ENCODE results near the gene CLDN12. TPM values are rescaled to one million over a fixed set of nuclear protein-coding genes. Genes with fewer than 3 reads are reported as not detected.

CLDN12 gene
- total RNA-seq, result 7.1 and 7.2 TPM in 2 replicates

DNA sequence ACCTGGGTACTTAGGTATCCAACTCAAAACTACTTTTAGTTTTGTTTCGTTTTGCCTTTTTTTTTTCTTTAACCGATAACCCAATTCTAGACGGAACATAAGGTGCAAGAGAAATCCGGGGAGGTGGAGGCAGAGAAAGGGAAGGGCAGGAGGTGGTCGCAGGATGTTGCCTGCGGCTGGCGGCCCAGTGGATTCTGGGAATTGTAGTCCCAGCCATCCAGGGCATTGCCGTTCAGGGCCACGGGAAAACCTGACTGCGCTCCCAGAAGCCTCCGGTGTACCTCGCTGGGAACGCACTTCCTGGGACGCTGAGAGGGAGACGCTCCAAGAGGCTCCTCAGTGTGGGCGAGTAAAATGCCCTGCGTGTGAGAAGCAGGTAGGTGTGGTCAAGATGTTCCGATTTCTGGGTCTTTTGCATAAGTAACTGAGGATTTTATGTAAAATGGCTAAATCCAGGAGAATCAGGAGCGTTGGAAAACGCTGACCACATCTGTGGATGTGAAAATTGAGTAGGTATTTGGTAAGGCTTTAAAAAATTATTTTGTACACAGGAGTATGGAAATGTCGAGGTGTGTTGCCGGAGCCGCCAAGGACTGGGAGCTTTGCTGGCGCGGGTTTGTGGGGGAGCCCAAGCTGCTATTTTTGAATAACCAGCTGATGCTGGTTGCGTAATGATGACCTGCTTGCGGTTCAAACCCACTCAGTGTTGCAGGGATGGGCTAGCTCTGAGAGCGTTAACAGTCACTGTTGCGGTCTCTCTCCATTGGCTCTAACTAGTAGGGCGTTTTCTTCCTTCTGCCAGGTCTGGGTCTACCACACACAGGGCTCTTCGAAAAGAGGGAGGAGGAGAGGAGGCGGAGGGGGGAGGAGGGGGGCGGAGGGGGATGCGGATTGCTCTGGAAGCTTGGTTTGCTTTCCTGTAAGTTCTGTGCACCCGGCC, at the start of gene CLDN12:
CLDN12 (plus strand) TSS at position 288 of the 940 bp plus-strand sequence. CDS start 9,216 bp downstream, outside the sequence.
- H3K36me3 Mint-ChIP-seq (ENCODE audit: low read depth), result peaks cover 10% of the 10 kb centered on the region
- peak within 1 kb of the TSS; percentile 97 for H3K4me3 Mint-ChIP-seq (ENCODE audit: low read depth)
- intact Hi-C loops (cut with micrococcal nuclease), result loop anchor here (1.0 to 5.0 kb wide), 3 partner anchors 22 to 156 kb away; partner anchors contain the start of genes CFAP69 and GTPBP10
- peaks cover 8% of the 10 kb centered on the region for H3K9me3 Mint-ChIP-seq
- H3K4me1 Mint-ChIP-seq (ENCODE audit: low read depth), result peaks cover 21% of the 10 kb centered on the region
- DNase-seq (ENCODE audit: low spot score), result peak; percentile 68
- H3K27me3 Mint-ChIP-seq (ENCODE audit: low read depth), result peaks cover 20% of the 10 kb centered on the region
- H3K27ac Mint-ChIP-seq, result peak within 1 kb of the TSS; percentile 92

DNA sequence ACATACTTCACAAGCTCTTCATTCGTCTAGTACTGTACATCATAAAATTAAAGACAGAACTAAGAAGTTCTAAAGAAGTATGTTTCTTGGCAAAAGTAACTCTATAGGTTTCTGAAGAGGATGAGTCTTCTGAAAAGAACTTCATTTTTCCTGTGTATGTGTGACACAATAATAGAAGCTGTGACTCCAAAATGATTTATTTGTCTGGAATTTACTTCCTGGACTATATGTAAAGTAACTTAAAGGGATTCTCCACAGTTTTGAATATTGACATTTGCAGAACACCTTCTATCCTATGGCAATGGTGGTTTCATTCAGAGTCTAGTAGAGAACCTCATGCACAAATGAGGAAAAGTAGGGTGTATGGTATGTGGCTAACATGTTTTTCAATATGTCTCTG, 19.8 kb upstream of the CLDN12 start:
- H3K27me3 Mint-ChIP-seq (ENCODE audit: low read depth), result no peaks in the 10 kb centered on the region
- peaks cover 4% of the 10 kb centered on the region for H3K4me1 Mint-ChIP-seq (ENCODE audit: low read depth)
- no peak for DNase-seq (ENCODE audit: low spot score)
- no peak overlapping the region for H3K4me3 Mint-ChIP-seq (ENCODE audit: low read depth)
- H3K9me3 Mint-ChIP-seq, result no peaks in the 10 kb centered on the region
- peaks cover 72% of the 10 kb centered on the region for H3K36me3 Mint-ChIP-seq (ENCODE audit: low read depth)
- H3K27ac Mint-ChIP-seq, result no peak overlapping the region
- intact Hi-C loops (cut with micrococcal nuclease), result no loop called here

DNA sequence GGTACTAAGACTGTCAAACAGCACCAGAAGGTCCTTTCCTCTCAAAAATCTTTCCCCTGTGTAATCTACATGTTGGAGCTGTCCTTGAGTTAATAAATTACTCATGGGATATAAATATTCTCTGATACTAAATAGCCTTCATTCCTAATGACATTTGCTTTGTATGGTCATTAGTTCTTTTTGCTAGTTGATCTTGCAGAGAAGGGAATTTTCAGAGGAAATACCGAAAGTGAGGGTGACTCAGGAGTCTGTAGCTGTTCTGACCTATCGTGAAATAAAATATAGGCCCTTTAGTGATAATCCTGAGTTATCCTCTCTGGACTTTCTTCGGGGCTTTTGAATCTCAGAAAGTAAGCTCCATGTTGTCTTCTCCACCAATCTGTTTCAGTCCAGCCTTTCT, 19.4 kb upstream of the CLDN12 start:
- H3K27ac Mint-ChIP-seq, result no peak overlapping the region
- no peak overlapping the region for H3K4me3 Mint-ChIP-seq (ENCODE audit: low read depth)
- intact Hi-C loops (cut with micrococcal nuclease), result no loop called here
- no peaks in the 10 kb centered on the region for H3K27me3 Mint-ChIP-seq (ENCODE audit: low read depth)
- DNase-seq (ENCODE audit: low spot score), result no peak
- H3K4me1 Mint-ChIP-seq (ENCODE audit: low read depth), result peaks cover 4% of the 10 kb centered on the region
- H3K36me3 Mint-ChIP-seq (ENCODE audit: low read depth), result peaks cover 71% of the 10 kb centered on the region
- H3K9me3 Mint-ChIP-seq, result no peaks in the 10 kb centered on the region

DNA sequence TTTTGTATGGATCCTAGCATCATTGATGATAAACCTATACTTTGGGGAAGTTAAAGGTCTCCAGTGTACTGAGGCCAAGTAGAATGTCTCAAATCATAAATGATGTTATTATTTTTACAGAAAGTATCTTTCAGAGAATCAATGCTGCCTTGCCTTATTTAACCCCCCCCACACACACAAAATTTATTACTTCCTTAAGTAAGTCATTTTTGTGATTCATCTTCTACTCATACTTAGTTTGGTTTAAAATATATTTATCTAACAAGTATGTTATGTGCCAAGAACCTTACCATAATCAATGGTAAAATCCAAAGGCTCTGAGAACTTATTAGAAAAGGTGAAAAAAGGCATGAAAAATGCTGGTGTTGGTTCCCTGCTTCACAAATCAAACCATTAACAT, 18.8 kb upstream of the CLDN12 start:
- Mint-ChIP-seq H3K4me3 (ENCODE audit: low read depth) (no peak overlapping the region), H3K27me3 (ENCODE audit: low read depth) (no peaks in the 10 kb centered on the region), H3K4me1 (ENCODE audit: low read depth) (peaks cover 4% of the 10 kb centered on the region), H3K27ac (no peak overlapping the region), H3K36me3 (ENCODE audit: low read depth) (peaks cover 68% of the 10 kb centered on the region), H3K9me3 (no peaks in the 10 kb centered on the region)
- DNase-seq (ENCODE audit: low spot score), result no peak
- intact Hi-C loops (cut with micrococcal nuclease), result no loop called here

DNA sequence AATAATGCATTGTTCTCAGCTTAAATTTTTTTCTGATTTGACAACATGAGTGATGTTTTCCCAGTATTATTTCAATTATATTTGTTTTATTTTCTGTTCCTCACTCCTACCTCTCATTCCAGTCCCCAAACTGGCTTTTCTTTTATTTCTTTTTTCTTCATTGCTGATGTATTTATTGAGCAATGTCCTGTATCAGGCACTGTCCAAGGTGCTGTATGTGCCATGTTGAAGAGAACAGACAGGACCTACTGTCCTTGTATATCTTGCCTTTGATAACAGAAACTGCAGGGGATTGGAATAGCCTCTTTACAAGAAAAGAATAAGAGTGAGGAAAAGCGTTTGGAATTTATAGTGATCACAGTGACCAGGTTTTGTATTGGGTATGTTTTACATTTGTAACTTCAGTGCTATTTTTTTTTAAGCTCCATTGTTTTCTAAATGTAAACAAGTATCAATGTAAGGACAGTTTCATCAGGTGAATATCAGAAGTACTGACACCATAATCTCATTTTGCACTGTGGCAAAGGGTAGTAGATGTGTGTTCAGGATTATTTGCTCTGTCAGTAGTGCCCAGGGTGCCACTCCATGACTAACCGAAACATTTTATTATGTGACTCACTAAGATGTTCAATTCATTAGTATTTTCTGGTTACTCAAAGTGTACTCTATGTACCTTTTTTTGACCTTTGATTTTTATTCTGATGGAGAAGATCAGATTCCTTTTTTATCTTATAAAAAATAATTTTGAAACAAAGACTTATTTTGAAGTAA, 15.6 kb upstream of the CLDN12 start:
- no peak overlapping the region for H3K27ac Mint-ChIP-seq
- H3K9me3 Mint-ChIP-seq, result no peaks in the 10 kb centered on the region
- H3K27me3 Mint-ChIP-seq (ENCODE audit: low read depth), result no peaks in the 10 kb centered on the region
- no peak overlapping the region for H3K4me3 Mint-ChIP-seq (ENCODE audit: low read depth)
- peaks cover 50% of the 10 kb centered on the region for H3K36me3 Mint-ChIP-seq (ENCODE audit: low read depth)
- peaks cover 4% of the 10 kb centered on the region for H3K4me1 Mint-ChIP-seq (ENCODE audit: low read depth)
- DNase-seq (ENCODE audit: low spot score), result no peak
- intact Hi-C loops (cut with micrococcal nuclease), result no loop called here

DNA sequence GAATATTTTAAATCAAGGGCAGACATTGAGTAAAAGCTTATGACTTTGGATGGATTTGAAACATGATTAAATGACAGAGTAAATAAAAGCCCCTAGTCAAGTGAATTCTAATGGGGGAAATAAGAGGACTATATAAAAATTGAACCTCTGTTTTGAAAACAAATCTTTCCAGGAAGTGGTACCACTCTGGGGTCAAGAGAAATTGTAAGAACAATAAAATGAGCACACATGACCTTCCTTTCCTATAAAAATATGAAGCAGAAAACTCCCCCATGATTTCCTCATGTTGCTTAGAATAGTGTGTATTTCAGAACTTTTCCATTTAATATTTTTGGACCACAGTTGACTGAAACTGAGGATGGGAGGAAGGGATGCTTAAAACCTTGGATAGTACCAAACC, 12.3 kb upstream of the CLDN12 start:
- Mint-ChIP-seq H3K36me3 (ENCODE audit: low read depth) (peaks cover 24% of the 10 kb centered on the region), H3K27me3 (ENCODE audit: low read depth) (no peaks in the 10 kb centered on the region), H3K27ac (no peak overlapping the region), H3K4me1 (ENCODE audit: low read depth) (peaks cover 1% of the 10 kb centered on the region), H3K9me3 (no peaks in the 10 kb centered on the region), H3K4me3 (ENCODE audit: low read depth) (no peak overlapping the region)
- DNase-seq (ENCODE audit: low spot score), result no peak
- intact Hi-C loops (cut with micrococcal nuclease), result no loop called here

DNA sequence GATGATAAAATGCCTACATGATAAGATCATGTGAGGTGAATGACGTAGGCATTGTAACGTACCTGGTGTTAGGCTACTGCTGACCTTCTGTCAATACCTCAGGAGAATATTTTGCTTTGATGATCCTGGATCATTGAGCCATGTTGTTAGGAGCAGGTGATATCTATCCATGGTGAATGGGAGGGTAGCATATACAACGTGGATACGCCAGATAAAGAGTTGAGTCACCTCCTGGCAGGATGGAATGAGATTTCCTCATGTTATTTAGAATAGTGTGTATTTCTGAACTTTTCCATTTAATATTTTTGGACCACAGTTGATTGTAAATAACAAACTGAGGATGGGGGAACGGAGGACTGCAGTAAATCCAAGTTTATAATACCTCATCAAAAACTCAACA, 11.8 kb upstream of the CLDN12 start:
- peaks cover 1% of the 10 kb centered on the region for H3K4me1 Mint-ChIP-seq (ENCODE audit: low read depth)
- intact Hi-C loops (cut with micrococcal nuclease), result no loop called here
- no peak overlapping the region for H3K27ac Mint-ChIP-seq
- DNase-seq (ENCODE audit: low spot score), result no peak
- no peaks in the 10 kb centered on the region for H3K9me3 Mint-ChIP-seq
- no peaks in the 10 kb centered on the region for H3K27me3 Mint-ChIP-seq (ENCODE audit: low read depth)
- H3K36me3 Mint-ChIP-seq (ENCODE audit: low read depth), result peaks cover 19% of the 10 kb centered on the region
- H3K4me3 Mint-ChIP-seq (ENCODE audit: low read depth), result no peak overlapping the region

DNA sequence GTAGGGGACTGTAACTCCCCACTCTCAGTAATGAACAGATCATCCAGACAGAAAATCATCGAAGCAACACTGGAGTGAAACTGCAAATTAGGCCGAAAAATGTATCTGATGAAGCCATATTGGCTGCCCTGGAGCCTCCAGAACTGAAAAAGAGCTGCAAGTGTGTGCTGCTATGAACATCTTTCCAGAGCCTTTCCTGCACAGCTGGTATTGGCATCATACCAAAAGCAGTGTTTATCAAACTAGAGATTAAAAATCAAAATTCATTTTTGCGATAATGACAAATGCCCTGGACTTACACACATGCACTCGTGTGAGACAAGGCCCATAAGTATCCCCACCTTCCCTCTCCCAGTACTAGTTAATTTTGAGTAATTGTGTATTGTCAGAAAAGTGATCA, 6.8 kb upstream of the CLDN12 start:
- H3K4me1 Mint-ChIP-seq (ENCODE audit: low read depth), result no peaks in the 10 kb centered on the region
- intact Hi-C loops (cut with micrococcal nuclease), result no loop called here
- H3K9me3 Mint-ChIP-seq, result peaks cover 12% of the 10 kb centered on the region
- H3K27ac Mint-ChIP-seq, result no peak overlapping the region
- H3K4me3 Mint-ChIP-seq (ENCODE audit: low read depth), result no peak overlapping the region
- H3K36me3 Mint-ChIP-seq (ENCODE audit: low read depth), result peaks cover 3% of the 10 kb centered on the region
- peaks cover 15% of the 10 kb centered on the region for H3K27me3 Mint-ChIP-seq (ENCODE audit: low read depth)
- DNase-seq (ENCODE audit: low spot score), result no peak

DNA sequence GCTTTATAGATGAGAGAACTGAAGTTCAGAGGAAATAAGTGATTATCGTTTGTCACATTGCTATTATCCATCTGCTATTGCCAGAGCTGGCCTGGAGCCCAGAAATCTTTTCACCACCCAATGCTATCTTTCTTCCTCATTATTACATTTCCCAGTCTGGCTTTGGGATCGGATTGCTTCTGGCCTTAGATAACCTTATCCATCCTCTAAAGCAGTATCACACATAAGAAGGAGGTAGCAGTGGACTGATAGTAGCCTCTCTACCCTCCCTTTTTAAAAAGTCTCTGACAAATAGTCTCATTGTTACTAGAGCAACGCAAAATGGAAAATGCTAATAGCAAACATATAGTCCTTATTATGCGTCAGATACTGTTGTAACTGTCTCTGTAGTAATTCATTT, 1.3 kb upstream of the CLDN12 start:
- no peak overlapping the region for H3K4me3 Mint-ChIP-seq (ENCODE audit: low read depth)
- peaks cover 21% of the 10 kb centered on the region for H3K4me1 Mint-ChIP-seq (ENCODE audit: low read depth)
- H3K9me3 Mint-ChIP-seq, result peaks cover 12% of the 10 kb centered on the region
- H3K36me3 Mint-ChIP-seq (ENCODE audit: low read depth), result peaks cover 6% of the 10 kb centered on the region
- DNase-seq (ENCODE audit: low spot score), result no peak
- no peak overlapping the region for H3K27ac Mint-ChIP-seq
- H3K27me3 Mint-ChIP-seq (ENCODE audit: low read depth), result peaks cover 20% of the 10 kb centered on the region
- intact Hi-C loops (cut with micrococcal nuclease), result loop anchor here (5.0 kb wide), 1 partner anchor 155 kb away; the partner anchor contains the start of gene CFAP69

DNA sequence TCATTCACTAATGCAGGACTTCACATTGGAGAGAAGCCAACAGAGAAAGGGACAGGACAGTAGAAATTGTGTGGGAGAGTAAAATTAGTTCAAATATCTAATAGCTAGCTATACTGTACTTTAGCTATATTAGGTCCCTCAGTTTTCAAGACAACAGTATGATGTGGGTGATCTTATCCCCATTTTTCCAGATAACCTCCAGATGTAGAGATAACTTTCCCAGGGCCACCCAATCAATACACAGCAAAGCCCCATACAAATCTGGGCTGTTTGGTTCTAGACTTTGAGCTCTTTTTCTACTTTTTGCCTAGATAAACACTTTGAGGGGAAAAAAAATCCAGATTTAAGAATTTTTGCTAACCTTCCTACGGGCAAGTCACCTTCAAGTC, 482 bp upstream of the CLDN12 start:
- intact Hi-C loops (cut with micrococcal nuclease), result loop anchor here (1.0 to 5.0 kb wide), 3 partner anchors 23 to 155 kb away; partner anchors contain the start of genes CFAP69 and GTPBP10
- peaks cover 12% of the 10 kb centered on the region for H3K9me3 Mint-ChIP-seq
- peaks cover 20% of the 10 kb centered on the region for H3K27me3 Mint-ChIP-seq (ENCODE audit: low read depth)
- H3K27ac Mint-ChIP-seq, result peak overlapping the region; percentile 92
- peaks cover 9% of the 10 kb centered on the region for H3K36me3 Mint-ChIP-seq (ENCODE audit: low read depth)
- peak overlapping the region; percentile 97 for H3K4me3 Mint-ChIP-seq (ENCODE audit: low read depth)
- H3K4me1 Mint-ChIP-seq (ENCODE audit: low read depth), result peaks cover 21% of the 10 kb centered on the region
- no peak for DNase-seq (ENCODE audit: low spot score)

DNA sequence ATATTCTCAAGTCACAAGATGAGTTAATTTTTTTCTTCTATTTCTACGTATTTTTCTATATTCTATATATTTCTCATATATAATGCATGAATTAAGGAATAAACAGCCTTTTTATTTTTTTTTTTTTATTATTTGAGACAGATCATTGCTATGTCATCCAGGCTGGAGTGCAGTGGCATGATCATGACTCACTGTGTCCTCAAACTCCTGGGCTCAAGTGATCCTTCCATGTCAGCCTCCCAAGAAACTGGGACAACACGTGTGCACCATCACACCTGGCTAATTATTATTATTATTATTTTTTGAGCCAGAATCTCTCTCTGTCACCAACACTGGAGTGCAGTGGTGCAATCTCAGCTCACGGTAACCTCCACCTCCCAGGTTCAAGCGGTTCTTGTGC, 1.5 kb downstream of the CLDN12 start:
- Mint-ChIP-seq H3K27me3 (ENCODE audit: low read depth) (peaks cover 16% of the 10 kb centered on the region), H3K36me3 (ENCODE audit: low read depth) (peaks cover 14% of the 10 kb centered on the region), H3K9me3 (no peaks in the 10 kb centered on the region), H3K27ac (peak overlapping the region; percentile 44), H3K4me1 (ENCODE audit: low read depth) (peaks cover 21% of the 10 kb centered on the region), H3K4me3 (ENCODE audit: low read depth) (peak overlapping the region; percentile 97)
- no peak for DNase-seq (ENCODE audit: low spot score)
- intact Hi-C loops (cut with micrococcal nuclease), result loop anchor here (5.0 kb wide), 1 partner anchor 157 kb away; the partner anchor contains the start of gene CFAP69

DNA sequence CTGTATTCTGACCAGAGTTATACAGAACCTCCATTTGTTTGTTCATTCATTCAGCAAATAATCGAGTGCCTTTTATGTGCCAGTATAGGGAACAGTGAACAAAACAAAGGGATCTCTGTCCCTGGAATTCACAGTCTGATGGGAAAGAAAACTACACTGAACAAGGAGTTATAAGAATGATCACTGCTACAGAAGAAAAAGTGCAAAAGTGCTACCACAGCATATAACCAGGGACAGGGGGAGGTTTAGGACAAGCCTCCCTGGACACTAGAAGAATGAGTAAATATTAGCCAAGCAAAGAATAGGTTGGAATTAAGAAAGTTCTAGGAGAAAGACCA, 4.2 kb downstream of the CLDN12 start:
- Mint-ChIP-seq H3K27ac (no peak overlapping the region), H3K27me3 (ENCODE audit: low read depth) (no peaks in the 10 kb centered on the region), H3K9me3 (no peaks in the 10 kb centered on the region), H3K36me3 (ENCODE audit: low read depth) (peaks cover 15% of the 10 kb centered on the region), H3K4me3 (ENCODE audit: low read depth) (no peak overlapping the region), H3K4me1 (ENCODE audit: low read depth) (peaks cover 22% of the 10 kb centered on the region)
- DNase-seq (ENCODE audit: low spot score), result no peak
- intact Hi-C loops (cut with micrococcal nuclease), result no loop called here

DNA sequence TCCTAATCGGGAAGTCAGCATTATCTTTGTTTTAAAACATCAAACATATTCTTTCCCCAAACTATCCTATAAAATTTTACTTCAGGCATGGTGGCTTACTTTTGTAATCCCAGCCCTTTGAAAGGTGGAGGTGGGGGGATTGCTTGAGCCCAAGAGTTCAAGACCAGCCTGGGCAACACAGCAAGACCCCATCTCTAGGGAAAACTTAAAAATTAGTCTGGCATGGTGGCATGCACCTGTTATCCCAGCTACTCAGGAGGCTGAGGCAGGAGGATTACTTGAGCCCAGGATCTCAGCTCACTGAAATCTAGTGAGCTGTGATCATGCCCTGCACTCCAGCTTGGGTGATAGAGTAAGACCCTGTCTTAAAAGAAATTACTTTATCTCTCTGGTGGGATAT, 4.9 kb downstream of the CLDN12 start:
- H3K36me3 Mint-ChIP-seq (ENCODE audit: low read depth), result peaks cover 15% of the 10 kb centered on the region
- H3K4me3 Mint-ChIP-seq (ENCODE audit: low read depth), result no peak overlapping the region
- no peak for DNase-seq (ENCODE audit: low spot score)
- H3K9me3 Mint-ChIP-seq, result no peaks in the 10 kb centered on the region
- no peaks in the 10 kb centered on the region for H3K27me3 Mint-ChIP-seq (ENCODE audit: low read depth)
- no peak overlapping the region for H3K27ac Mint-ChIP-seq
- intact Hi-C loops (cut with micrococcal nuclease), result no loop called here
- H3K4me1 Mint-ChIP-seq (ENCODE audit: low read depth), result peaks cover 16% of the 10 kb centered on the region

All from activated T-helper 2 cell treated with anti-CD3 and anti-CD28 coated beads, Interferon-gamma antibody, Interleukin-2, Interleukin-4, amounts not matched to agents 10 μg/mL and 5 μg/mL and 100 μg/mL, durations not matched to agents 14 hours and 24 hours and 36 hours (primary cell).